Mesothelial cell of epicardium (in vitro differentiated cells): Measurements from ENCODE around the gene SRSF10. TPM values are rescaled to one million over a fixed set of nuclear protein-coding genes. Genes with fewer than 3 reads are reported as not detected.
"Not testable (repeated sequence)": the region's sequence is repeated elsewhere in the genome, so short reads cannot be mapped to it uniquely, and the experiment has no call there.

Experiments used
- DNase-seq, 2 experiments: peaks; one replicate each; pipeline ENCODE4 v3.0.0; 2021; ENCODE audit warnings: low spot score in 2 of 2; ENCODE audit not compliant: unreplicated experiment in 2 of 2
- H3K27ac Mint-ChIP-seq: 2 replicates; pipeline ENCODE4 v1.8.0; 2021; ENCODE audit warnings: mixed read lengths
- H3K27me3 Mint-ChIP-seq: 2 replicates; pipeline ENCODE4 v1.8.0; 2021; ENCODE audit warnings: low read depth, mixed read lengths
- H3K36me3 Mint-ChIP-seq: 2 replicates; pipeline ENCODE4 v1.8.0; 2021; ENCODE audit warnings: mixed read lengths
- H3K4me1 Mint-ChIP-seq: 2 replicates; pipeline ENCODE4 v1.8.0; 2021; ENCODE audit warnings: mixed read lengths
- H3K4me3 Mint-ChIP-seq: 2 replicates; pipeline ENCODE4 v1.8.0; 2021; ENCODE audit warnings: mild to moderate bottlenecking, moderate library complexity, mixed read lengths
- H3K9me3 Mint-ChIP-seq: 2 replicates; pipeline ENCODE4 v1.8.0; 2021; ENCODE audit warnings: mixed read lengths
- total RNA-seq: library from RNA; stranded (reverse); gene quantifications from 3 replicates; pipeline ENCODE4 v1.2.1, GENCODE V29; 2021
- TF ChIP-seq, protein P1 (sequence below): fragments of 200-600 bp; sonication (generic); IDR thresholded peaks from one replicate; pipeline ENCODE4 v1.5.0; 2021; ENCODE audit warnings: antibody characterized with exemption; ENCODE audit not compliant: unreplicated experiment

The SRSF10 gene
- total RNA-seq, 1 donor from 2014 or later, result 201 TPM

DNA sequence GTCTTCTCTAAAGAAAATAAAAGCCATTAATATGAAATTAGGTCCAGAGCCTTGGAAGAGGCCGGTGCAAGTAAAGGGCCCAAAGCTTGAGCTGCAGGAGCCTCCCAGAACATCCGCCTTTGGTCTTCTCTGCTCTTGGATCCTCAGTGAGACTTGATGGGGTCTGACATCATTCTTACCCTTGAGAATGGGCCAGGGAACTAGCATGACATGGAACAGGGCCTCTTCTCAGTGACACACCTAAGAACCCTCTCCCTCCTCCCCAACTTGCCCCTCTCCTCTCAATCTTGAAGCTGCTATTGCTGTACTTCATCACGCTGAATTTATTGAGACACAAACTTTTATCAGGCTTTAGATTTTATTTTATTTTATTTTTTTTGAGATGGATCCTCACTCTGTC, 40.3 kb upstream of the SRSF10 start:
- no peak overlapping the region for H3K4me3 Mint-ChIP-seq
- H3K4me1 Mint-ChIP-seq, result peaks cover 66% of the 10 kb centered on the region
- H3K9me3 Mint-ChIP-seq, result no peaks in the 10 kb centered on the region
- TF ChIP-seq, protein P1, sequence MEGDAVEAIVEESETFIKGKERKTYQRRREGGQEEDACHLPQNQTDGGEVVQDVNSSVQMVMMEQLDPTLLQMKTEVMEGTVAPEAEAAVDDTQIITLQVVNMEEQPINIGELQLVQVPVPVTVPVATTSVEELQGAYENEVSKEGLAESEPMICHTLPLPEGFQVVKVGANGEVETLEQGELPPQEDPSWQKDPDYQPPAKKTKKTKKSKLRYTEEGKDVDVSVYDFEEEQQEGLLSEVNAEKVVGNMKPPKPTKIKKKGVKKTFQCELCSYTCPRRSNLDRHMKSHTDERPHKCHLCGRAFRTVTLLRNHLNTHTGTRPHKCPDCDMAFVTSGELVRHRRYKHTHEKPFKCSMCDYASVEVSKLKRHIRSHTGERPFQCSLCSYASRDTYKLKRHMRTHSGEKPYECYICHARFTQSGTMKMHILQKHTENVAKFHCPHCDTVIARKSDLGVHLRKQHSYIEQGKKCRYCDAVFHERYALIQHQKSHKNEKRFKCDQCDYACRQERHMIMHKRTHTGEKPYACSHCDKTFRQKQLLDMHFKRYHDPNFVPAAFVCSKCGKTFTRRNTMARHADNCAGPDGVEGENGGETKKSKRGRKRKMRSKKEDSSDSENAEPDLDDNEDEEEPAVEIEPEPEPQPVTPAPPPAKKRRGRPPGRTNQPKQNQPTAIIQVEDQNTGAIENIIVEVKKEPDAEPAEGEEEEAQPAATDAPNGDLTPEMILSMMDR, result no peak
- H3K36me3 Mint-ChIP-seq, result no peaks in the 10 kb centered on the region
- H3K27ac Mint-ChIP-seq, result peak overlapping the region; percentile 99
- no peak for DNase-seq
- H3K27me3 Mint-ChIP-seq, result no peaks in the 10 kb centered on the region

DNA sequence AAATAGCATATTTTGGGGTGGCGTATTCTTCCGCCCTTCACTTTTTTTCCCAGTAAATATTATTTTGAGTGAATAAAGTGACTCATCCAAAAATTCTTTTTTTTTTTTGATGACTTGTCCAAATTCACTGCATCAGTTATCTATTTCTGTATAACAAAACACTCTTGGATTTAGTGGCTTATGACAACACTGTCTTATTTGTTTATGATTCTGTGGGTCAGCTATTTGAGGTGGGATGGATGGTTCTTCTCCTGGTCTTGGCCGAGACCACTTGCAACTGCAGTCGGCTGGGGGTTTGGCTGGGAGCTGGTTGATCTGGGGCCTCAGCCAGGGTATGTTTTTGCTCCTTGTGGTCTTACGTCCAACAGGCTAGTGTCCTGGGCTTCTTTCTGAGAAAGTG, 39.9 kb upstream of the SRSF10 start:
- TF ChIP-seq, protein P1, result no peak
- Mint-ChIP-seq H3K4me3 (no peak overlapping the region), H3K9me3 (no peaks in the 10 kb centered on the region), H3K27me3 (no peaks in the 10 kb centered on the region), H3K27ac (peak overlapping the region; percentile 99), H3K4me1 (peaks cover 70% of the 10 kb centered on the region), H3K36me3 (no peaks in the 10 kb centered on the region)
- DNase-seq, result no peak

GRCh38 chr1:24018611-24019580, 38.8 kb upstream of the SRSF10 start:
- peaks cover 80% of the 10 kb centered on the region for H3K4me1 Mint-ChIP-seq
- no peaks in the 10 kb centered on the region for H3K27me3 Mint-ChIP-seq
- H3K36me3 Mint-ChIP-seq, result no peaks in the 10 kb centered on the region
- H3K27ac Mint-ChIP-seq, result peak overlapping the region; percentile 99
- no peaks in the 10 kb centered on the region for H3K9me3 Mint-ChIP-seq
- H3K4me3 Mint-ChIP-seq, result peak overlapping the region; percentile 34
- peak; percentile 94 to 97 for DNase-seq
- TF ChIP-seq, protein P1, result no peak

DNA sequence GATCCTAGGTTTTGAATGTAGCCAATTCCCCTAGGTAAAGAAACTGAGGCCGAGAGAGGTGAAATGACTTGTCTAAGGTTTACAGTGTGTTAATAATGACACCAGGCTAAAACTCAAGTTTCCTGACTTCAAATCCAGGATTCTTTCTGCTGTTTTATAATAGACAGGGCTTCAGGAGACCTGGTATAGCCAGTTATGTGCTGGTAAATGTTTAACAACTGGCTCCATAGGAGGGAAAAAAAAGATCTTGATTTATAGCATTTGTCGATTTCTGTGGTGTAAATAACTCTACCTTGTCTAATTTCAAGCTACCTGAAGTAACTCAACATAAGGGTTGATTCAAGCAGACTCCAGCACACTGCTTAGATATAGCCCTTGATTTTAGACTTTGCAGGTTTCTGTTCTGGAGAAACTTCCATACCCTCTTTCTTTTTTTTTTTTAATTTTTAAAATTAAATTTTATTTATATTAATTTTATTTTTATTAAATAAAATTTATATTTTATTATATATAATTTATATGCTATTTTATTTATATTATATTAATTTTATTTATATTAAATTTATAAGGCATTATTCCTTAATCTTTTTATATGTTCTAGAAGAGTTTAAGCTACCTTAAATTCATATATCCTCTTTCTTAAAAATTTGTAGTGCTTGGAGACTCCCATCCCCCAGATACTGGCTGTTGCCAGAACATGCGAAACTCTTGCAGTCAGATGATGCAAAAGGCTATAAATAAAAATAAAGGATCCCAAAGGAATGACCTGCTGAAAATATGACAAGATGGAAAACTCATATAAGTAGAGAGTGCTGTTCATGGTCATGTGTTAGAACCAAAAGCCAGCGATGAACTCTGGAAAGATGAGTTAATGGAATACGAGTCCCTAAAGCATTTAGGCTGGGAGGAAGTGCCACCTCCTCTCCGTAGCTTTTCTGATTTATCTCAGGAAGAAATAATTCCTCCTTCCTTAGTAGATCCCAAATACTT, 35.4 kb upstream of the SRSF10 start:
- Mint-ChIP-seq H3K4me3 (no peak overlapping the region), H3K27ac (peak overlapping the region; percentile 97), H3K9me3 (no peaks in the 10 kb centered on the region)

GRCh38 chr1:24012878-24013277, 32.8 kb upstream of the SRSF10 start:
- H3K4me3 Mint-ChIP-seq, H3K27ac Mint-ChIP-seq, H3K9me3 Mint-ChIP-seq, H3K36me3 Mint-ChIP-seq, DNase-seq, H3K27me3 Mint-ChIP-seq: not testable (repeated sequence)
- H3K4me1 Mint-ChIP-seq, result peaks cover 74% of the 10 kb centered on the region

More for the DNA sequence above, 35.4 kb upstream of the SRSF10 start:
- TF ChIP-seq, protein P1, result no peak
- Mint-ChIP-seq H3K36me3 (no peaks in the 10 kb centered on the region), H3K4me1 (peaks cover 67% of the 10 kb centered on the region), H3K27me3 (no peaks in the 10 kb centered on the region)
- DNase-seq, result no peak
